GM12891 (cell line): Measurements from ENCODE around the gene TCERG1L.

Experiments used
- DNase-seq: peaks from one replicate; pipeline ENCODE4 v3.0.0; 2011; ENCODE audit warnings: low spot score; ENCODE audit not compliant: insufficient read length
- FAIRE-seq: peaks from 2 replicates; lab custom pipeline; 2011; peaks lifted over from hg19 to GRCh38; lab: Jason Lieb, UNC
- PAX5 ChIP-seq: IDR thresholded peaks from 2 replicates; pipeline ENCODE4 v1.6.1; 2011; ENCODE audit warnings: low read length, moderate library complexity, mild to moderate bottlenecking; ENCODE audit not compliant: insufficient read depth, severe bottlenecking
- POLR2A ChIP-seq: IDR thresholded peaks from 2 replicates; pipeline ENCODE4 v1.6.1; 2011; ENCODE audit warnings: low read depth, low read length, control low read depth
- POLR2AphosphoS5 ChIP-seq: IDR thresholded peaks from 2 replicates; pipeline ENCODE4 v1.6.1; 2011; ENCODE audit warnings: low read depth, low read length, control low read depth
- POU2F2 ChIP-seq: IDR thresholded peaks from 2 replicates; pipeline ENCODE4 v1.6.1; 2011; ENCODE audit warnings: low read depth, mild to moderate bottlenecking, control low read depth, low read length, moderate library complexity
- SPI1 ChIP-seq: IDR thresholded peaks from 2 replicates; pipeline ENCODE4 v1.6.1; 2011; ENCODE audit warnings: low read depth, low read length, control low read depth
- TAF1 ChIP-seq: IDR thresholded peaks from 2 replicates; pipeline ENCODE4 v1.6.1; 2011; ENCODE audit warnings: low read depth, low read length, control low read depth

The TCERG1L gene

GRCh38 chr10:131123496-131123895 is 188.0 kb downstream of the TCERG1L start:
- no peak for TF ChIP-seq PAX5
- no peak for TF ChIP-seq SPI1
- no peak for TF ChIP-seq POLR2A
- TF ChIP-seq TAF1: no peak
- FAIRE-seq: no peak
- no peak for DNase-seq

DNA sequence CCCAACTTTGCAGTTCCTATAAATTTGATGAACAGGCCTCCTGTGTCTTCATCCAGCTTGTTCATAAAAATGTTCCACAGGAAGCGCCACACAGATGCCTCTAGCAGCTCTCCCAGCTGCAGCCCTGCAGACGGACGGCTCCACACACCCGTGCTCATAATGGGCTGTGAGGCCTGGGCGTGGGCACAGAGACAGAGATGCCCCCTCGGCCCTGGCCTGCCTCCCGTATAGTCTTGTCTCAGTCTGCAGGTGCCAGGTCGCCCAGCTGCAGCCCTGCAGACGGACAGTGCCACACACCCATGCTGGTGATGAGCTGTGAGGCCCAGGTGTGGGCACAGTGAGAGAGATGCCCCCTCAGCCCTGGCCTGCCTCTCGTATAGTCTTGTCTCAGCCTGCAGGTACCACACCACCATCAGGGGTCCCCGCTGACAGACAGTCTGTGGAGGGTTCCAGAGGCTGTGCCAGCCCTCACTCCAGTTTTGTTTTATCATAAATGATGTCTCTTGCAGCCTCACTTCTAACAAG is 189.9 kb downstream of the TCERG1L start:
- no peak for DNase-seq
- FAIRE-seq: no peak
- TF ChIP-seq PAX5 (no peak), POU2F2 (no peak), TAF1 (no peak), POLR2AphosphoS5 (no peak), SPI1 (no peak), POLR2A (no peak)

DNA sequence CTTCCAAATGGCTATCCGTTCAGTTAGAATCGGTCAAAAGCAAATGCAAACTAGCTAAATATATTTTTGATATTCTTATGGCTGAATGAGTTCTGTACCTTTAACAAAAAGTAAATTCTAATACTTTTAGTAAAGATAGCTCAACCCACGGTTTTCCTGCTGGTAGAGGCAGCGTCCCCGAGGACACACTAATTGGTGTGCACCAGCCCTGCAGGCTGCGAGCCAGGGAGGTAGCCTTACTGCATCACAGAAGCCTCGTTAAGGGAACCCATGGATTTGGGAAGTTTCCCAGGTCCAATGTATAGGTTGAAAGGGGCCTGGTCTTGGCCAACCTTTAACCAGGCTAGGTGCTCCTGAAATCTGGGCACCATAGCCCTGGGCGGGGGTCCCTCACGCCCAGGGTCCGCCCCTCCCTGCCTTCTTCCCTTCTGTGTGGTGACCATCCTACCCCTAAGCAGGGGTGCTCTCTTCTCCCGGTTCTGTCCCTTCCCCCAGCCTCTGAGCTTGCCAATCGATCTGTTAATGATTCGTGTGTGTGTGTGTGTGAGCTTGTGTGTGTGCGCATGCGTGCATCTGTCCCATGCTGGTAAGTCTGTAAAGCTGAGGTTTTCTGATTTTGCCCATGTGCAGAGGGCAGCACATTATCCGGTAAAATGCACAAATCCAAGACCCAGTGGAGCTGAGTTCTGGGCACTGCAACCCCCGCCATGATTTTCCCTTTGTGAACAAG is 191.7 kb downstream of the TCERG1L start:
- no peak for FAIRE-seq
- TF ChIP-seq POU2F2 (no peak), POLR2AphosphoS5 (no peak), PAX5 (no peak), TAF1 (no peak), POLR2A (no peak), SPI1 (no peak)

GRCh38 chr10:131117416-131118212 is 193.9 kb downstream of the TCERG1L start:
- no peak for DNase-seq
- TF ChIP-seq POLR2A (no peak), POU2F2 (no peak), TAF1 (no peak), SPI1 (no peak), POLR2AphosphoS5 (no peak), PAX5 (no peak)
- no peak for FAIRE-seq

More for the DNA sequence above, 191.7 kb downstream of the TCERG1L start:
- DNase-seq: no peak

DNA sequence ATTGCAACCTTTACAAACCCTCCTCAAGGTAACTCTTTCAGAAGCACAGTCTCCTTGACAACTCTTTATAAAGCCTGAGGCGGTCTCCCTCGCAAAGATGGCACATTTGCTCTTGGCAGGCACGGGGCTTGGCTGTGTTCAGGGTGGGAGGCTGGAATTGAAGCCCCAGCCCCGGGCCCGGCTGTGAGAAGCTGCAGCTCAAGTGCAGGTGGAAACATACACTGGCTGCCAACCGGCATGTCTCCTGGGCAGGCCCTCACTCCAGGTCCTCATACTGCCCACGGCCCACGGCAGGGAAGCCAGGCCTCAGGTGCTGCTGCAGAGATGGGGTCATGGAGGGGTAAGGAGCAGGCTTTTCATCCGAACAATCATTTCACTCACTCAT is 194.5 kb downstream of the TCERG1L start:
- no peak for TF ChIP-seq PAX5
- TF ChIP-seq POU2F2: no peak
- TF ChIP-seq POLR2AphosphoS5: no peak
- no peak for TF ChIP-seq TAF1
- no peak for TF ChIP-seq SPI1
- TF ChIP-seq POLR2A: no peak
- FAIRE-seq: no peak
- DNase-seq: no peak

- FAIRE-seq: no peak
- TF ChIP-seq TAF1 (no peak), SPI1 (no peak)
These were observed 195.1 kb downstream of the TCERG1L start for GRCh38 chr10:131116216-131116990.

GRCh38 chr10:131115801-131116200 is 195.7 kb downstream of the TCERG1L start:
- DNase-seq: no peak
- FAIRE-seq: no peak
- TF ChIP-seq POLR2A: no peak
- TF ChIP-seq POLR2AphosphoS5: no peak
- TF ChIP-seq PAX5: no peak
- TF ChIP-seq TAF1: no peak
- TF ChIP-seq SPI1: no peak
- no peak for TF ChIP-seq POU2F2

More at GRCh38 chr10:131116216-131116990, 195.1 kb downstream of the TCERG1L start:
- DNase-seq: no peak

DNA sequence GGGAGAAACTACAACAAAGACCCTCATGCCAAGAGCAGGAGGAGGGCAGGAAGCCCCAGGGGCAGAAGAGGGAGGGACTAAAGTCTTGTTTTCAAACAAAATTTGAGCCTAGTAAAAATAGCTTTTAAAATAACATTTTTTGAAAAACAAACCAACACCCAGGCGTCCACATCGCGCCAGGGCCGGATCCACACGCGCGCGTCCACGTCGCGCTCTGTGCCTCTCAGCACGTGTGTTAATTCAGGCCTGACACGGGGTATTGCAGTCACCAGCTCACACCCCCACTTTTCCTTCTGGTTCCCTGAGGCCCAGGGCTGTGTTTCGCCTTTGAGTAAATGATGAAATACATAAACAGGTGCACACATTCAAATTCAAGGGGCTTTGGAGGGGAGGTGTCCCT is 196.2 kb downstream of the TCERG1L start:
- DNase-seq: no peak
- no peak for TF ChIP-seq SPI1
- TF ChIP-seq TAF1: no peak
- no peak for TF ChIP-seq POU2F2
- no peak for FAIRE-seq

GRCh38 chr10:131114846-131115245 is 196.7 kb downstream of the TCERG1L start:
- no peak for DNase-seq
- no peak for FAIRE-seq
- TF ChIP-seq SPI1: no peak
- TF ChIP-seq POU2F2: no peak
- no peak for TF ChIP-seq POLR2AphosphoS5
- TF ChIP-seq PAX5: no peak
- no peak for TF ChIP-seq TAF1
- no peak for TF ChIP-seq POLR2A
